COR-L47 (cell line): ENCODE measurements around the gene PPOX.

ENCODE experiments used
- DNase-seq: peaks from one replicate; lab custom pipeline; 2025; lab: John Stamatoyannopoulos, UW

Gene PPOX

GRCh38 chr1:161176468-161177111 lies 10.4 kb downstream of the PPOX start:
- no peak for DNase-seq

- DNase-seq: peak; percentile 85
Observed at GRCh38 chr1:161177112-161177935, 11.1 kb downstream of the PPOX start, which contains the start of gene B4GALT3. B4GALT3 (minus strand) TSS chr1:161177507; CDS start chr1:161176060, 1,447 bp downstream.

- DNase-seq: no peak
Observed at GRCh38 chr1:161177936-161178244, 11.7 kb downstream of the PPOX start.

- DNase-seq: no peak
Observed at GRCh38 chr1:161179698-161180097, 13.5 kb downstream of the PPOX start.

- no peak for DNase-seq
Observed at GRCh38 chr1:161180639-161181038, 14.4 kb downstream of the PPOX start.

GRCh38 chr1:161182214-161182613 lies 16.0 kb downstream of the PPOX start:
- DNase-seq: no peak

GRCh38 chr1:161185282-161185682 lies 19.1 kb downstream of the PPOX start:
- DNase-seq: no peak

- no peak for DNase-seq
Observed at GRCh38 chr1:161185732-161186311, 19.6 kb downstream of the PPOX start.

GRCh38 chr1:161187311-161187710 lies 21.1 kb downstream of the PPOX start:
- no peak for DNase-seq

- no peak for DNase-seq
Observed at GRCh38 chr1:161188381-161188780, 22.2 kb downstream of the PPOX start.

- no peak for DNase-seq
Observed at GRCh38 chr1:161189036-161189435, 22.8 kb downstream of the PPOX start.

- DNase-seq: no peak
Observed at GRCh38 chr1:161190962-161191521, 24.8 kb downstream of the PPOX start.

- no peak for DNase-seq
Observed at GRCh38 chr1:161191971-161192370, 25.7 kb downstream of the PPOX start.

- peak; percentile 63 for DNase-seq
Observed at GRCh38 chr1:161192476-161193465, 26.5 kb downstream of the PPOX start.

GRCh38 chr1:161193561-161194235 lies 27.5 kb downstream of the PPOX start:
- DNase-seq: no peak

- no peak for DNase-seq
Observed at GRCh38 chr1:161195171-161195570, 28.9 kb downstream of the PPOX start.

- no peak for DNase-seq
Observed at GRCh38 chr1:161196111-161196510, 29.9 kb downstream of the PPOX start.

- no peak for DNase-seq
Observed at GRCh38 chr1:161196521-161197451, 30.6 kb downstream of the PPOX start.

- no peak for DNase-seq
Observed at GRCh38 chr1:161197560-161198193, 31.5 kb downstream of the PPOX start.
